GM12801 (cell line): ENCODE measurements around the gene CDC26.

Source experiments
- TF ChIP-seq, protein P1 (sequence below): IDR thresholded peaks from one replicate; pipeline ENCODE4 v1.5.1; 2011; ENCODE audit warnings: control low read depth; ENCODE audit not compliant: insufficient read length; ENCODE audit errors: extremely low read depth

The CDC26 gene

GRCh38 chr9:113289091-113289490 lies 13.7 kb upstream of the CDC26 start:
- TF ChIP-seq, protein P1, sequence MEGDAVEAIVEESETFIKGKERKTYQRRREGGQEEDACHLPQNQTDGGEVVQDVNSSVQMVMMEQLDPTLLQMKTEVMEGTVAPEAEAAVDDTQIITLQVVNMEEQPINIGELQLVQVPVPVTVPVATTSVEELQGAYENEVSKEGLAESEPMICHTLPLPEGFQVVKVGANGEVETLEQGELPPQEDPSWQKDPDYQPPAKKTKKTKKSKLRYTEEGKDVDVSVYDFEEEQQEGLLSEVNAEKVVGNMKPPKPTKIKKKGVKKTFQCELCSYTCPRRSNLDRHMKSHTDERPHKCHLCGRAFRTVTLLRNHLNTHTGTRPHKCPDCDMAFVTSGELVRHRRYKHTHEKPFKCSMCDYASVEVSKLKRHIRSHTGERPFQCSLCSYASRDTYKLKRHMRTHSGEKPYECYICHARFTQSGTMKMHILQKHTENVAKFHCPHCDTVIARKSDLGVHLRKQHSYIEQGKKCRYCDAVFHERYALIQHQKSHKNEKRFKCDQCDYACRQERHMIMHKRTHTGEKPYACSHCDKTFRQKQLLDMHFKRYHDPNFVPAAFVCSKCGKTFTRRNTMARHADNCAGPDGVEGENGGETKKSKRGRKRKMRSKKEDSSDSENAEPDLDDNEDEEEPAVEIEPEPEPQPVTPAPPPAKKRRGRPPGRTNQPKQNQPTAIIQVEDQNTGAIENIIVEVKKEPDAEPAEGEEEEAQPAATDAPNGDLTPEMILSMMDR = no peak

DNA sequence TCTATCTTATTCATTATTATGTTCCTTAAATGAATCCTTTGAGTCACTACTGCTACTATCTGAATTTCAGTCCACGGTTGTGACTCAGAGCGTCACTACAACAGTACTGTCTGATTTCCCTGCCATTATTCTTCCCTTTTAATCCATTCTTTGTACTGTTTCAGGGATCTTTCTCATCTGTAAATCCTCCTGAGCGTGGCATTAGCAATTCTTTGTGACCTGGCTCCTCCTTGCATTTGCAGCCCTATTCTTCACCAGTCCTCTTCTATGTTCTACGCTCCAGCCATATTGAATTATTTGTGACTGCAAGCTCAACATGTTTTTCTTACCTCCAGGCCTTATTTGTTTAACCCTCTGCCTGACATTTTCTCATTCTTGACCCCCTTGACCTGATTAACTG lies 6.0 kb upstream of the CDC26 start:
- TF ChIP-seq, protein P1 = no peak

DNA sequence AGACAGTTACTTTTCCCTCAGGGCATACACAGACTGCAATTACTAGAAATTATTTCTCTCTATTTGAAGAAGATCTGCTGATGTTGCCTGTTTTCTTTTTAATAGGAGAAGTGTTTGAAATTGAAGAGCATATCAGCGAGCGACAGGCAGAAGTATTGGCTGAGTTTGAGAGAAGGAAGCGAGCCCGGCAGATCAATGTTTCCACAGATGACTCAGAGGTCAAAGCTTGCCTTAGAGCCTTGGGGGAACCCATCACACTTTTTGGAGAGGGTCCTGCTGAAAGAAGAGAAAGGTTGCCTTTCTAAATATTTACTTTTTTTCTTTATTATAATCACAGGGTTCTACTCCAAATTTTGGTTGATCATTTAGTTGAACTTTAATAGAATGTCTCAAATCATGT lies 3.5 kb upstream of the CDC26 start:
- TF ChIP-seq, protein P1 = no peak

DNA sequence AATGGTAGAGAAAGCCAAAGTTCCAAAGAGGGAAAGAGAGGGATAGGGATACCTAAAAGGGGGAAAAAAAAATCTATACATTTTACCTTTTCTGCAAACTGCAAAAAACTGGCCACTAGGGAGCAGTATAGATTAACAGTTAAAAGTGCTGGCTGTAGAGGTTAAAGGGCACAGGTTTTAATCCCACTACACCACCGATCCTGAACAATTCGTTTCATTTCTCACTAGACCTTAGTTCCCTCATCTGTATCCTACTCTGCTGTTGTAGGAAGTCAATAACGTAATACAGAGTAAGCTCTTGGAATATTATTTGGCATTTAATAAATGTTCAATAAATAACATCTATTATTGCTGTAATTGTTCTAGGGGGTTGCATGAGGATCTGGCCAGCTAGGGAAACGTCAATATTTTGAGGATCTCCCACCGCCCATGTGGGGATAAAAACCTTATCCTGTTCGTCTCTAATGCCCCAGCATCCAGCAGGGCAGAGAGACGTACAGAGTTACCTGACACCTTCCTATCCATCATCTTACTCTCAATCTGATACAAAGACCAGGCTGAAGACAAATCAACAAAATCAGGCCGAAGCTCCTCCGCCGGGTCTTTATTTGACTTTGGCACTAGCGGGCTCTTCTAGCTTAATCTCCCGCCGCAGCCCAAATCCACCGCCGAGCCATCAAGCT lies 757 bp downstream of the CDC26 start:
- TF ChIP-seq, protein P1 = no peak

DNA sequence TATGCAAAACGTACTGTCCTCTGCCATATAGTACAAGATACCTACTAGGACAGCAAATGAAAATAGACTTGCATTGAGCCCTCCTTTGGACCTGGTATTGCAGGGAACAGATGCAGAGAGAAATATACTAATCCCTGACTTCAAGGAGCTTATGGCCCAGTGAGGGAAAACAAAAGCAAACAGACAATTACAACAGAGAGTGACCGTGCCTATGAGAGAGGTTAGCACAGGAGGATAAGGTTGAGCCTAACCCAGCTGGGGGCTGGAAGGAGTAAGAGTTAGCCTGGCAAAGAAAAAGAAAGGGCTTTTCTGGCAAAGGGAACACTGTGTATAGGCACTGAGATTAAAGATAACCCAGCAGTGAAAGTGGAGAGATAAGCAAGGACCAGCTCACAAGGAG lies 5.5 kb downstream of the CDC26 start:
- TF ChIP-seq, protein P1 = no peak

GRCh38 chr9:113269355-113269754 lies 6.0 kb downstream of the CDC26 start:
- TF ChIP-seq, protein P1 = no peak

DNA sequence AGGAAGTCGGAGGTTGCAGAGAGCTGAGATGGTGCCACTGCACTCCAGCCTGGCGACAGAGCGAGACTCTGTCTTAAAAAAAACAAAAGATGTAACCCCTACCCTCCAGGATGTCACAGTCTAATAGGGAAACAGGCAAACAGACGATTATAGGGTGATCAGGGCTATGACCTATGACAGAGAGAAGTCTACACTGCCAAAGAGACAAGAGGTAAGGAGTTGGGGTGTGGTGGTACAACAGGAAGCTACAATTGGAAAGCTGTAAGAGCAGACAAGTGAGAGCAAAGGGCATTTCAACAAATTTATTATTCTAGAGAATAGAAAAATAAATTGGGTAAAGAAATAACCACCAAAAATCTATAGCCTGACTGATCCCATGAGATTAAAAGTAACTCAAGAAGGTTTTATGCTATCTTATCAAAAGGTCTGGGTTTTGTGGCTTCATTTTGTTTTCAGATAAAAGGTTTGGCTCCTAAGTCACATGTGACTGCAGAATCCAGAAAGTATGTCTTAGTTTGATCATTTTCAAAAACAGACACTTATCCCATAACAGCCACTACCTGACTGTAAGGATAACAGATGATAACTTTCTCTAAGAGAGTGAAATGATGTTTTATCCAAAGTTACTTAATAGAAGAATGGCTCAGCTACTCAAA lies 7.3 kb downstream of the CDC26 start:
- TF ChIP-seq, protein P1 = no peak
